Upper lobe of right lung (tissue), 1 donor: ENCODE data around the gene DMD. TPM values are rescaled to one million over a fixed set of nuclear protein-coding genes. Genes with fewer than 3 reads are reported as not detected.

Source experiments
- ATAC-seq: fragments of 200-7000 bp; cut with Tn5 transposase; one replicate; pipeline ENCODE4 v1.9.1; 2020; ENCODE audit warnings: mild to moderate bottlenecking, moderate library complexity
- DNase-seq: peaks from one replicate; pipeline ENCODE4 v3.0.0-alpha.2; 2020
- H3K27ac ChIP-seq: fragments of 200-600 bp; one replicate; pipeline ENCODE4 v1.8.0; 2022
- H3K27me3 ChIP-seq: fragments of 200-600 bp; one replicate; pipeline ENCODE4 v1.8.0; 2022; ENCODE audit warnings: mild to moderate bottlenecking
- H3K36me3 ChIP-seq: fragments of 200-600 bp; one replicate; pipeline ENCODE4 v1.8.0; 2022
- H3K4me1 ChIP-seq: fragments of 200-600 bp; one replicate; pipeline ENCODE4 v1.8.0; 2022
- H3K4me3 ChIP-seq: fragments of 200-600 bp; one replicate; pipeline ENCODE4 v1.8.0; 2022; ENCODE audit warnings: mild to moderate bottlenecking
- H3K9me3 ChIP-seq: fragments of 200-600 bp; one replicate; pipeline ENCODE4 v1.8.0; 2022
- CTCF ChIP-seq: fragments of 200-600 bp; IDR thresholded peaks from one replicate; pipeline ENCODE4 v1.8.0; 2022; ENCODE audit warnings: antibody characterized with exemption
- intact Hi-C: fragments of 100-400 bp; cut with DNase I; formaldehyde crosslinking; loops from one replicate; pipeline ENCODE4 v1.11.0; 2022
- total RNA-seq: library from RNA; stranded (reverse); fragmentation: NEBNext Ultra II Directional; extraction: Animal tissue kit (Norgen Biotek cat#: 25700); gene quantifications from one replicate; pipeline ENCODE4 v1.2.1, GENCODE V29; 2021
- donor health status: DM: no; HTN: yes; CAD: no; lungs with severe emphysema.

The DMD gene
- total RNA-seq, 1 donor from 2014 or later: 24.7 TPM

- ATAC-seq (no peak), DNase-seq (no peak)
- Histone ChIP-seq H3K36me3 (no peaks in the 10 kb centered on the region), H3K27me3 (no peaks in the 10 kb centered on the region), H3K4me3 (no peak overlapping the region), H3K9me3 (no peaks in the 10 kb centered on the region), H3K4me1 (no peaks in the 10 kb centered on the region), H3K27ac (no peak overlapping the region)
- intact Hi-C loops: no loop called here
- no peak for TF ChIP-seq CTCF
Observed at GRCh38 chrX:31572360-31572759, 1639.0 kb downstream of the DMD start.

GRCh38 chrX:31570658-31571057 lies 1640.7 kb downstream of the DMD start:
- H3K27ac ChIP-seq: no peak overlapping the region
- no peak for DNase-seq
- H3K9me3 ChIP-seq: no peaks in the 10 kb centered on the region
- H3K4me3 ChIP-seq: no peak overlapping the region
- no peaks in the 10 kb centered on the region for H3K36me3 ChIP-seq
- H3K27me3 ChIP-seq: no peaks in the 10 kb centered on the region
- ATAC-seq: no peak
- H3K4me1 ChIP-seq: no peaks in the 10 kb centered on the region
- intact Hi-C loops: no loop called here
- no peak for TF ChIP-seq CTCF

GRCh38 chrX:31563792-31564191 lies 1647.6 kb downstream of the DMD start:
- ATAC-seq: no peak
- Histone ChIP-seq H3K9me3 (no peaks in the 10 kb centered on the region), H3K36me3 (no peaks in the 10 kb centered on the region), H3K27me3 (no peaks in the 10 kb centered on the region), H3K27ac (no peak overlapping the region), H3K4me3 (no peak overlapping the region), H3K4me1 (no peaks in the 10 kb centered on the region)
- intact Hi-C loops: no loop called here
- no peak for DNase-seq
- TF ChIP-seq CTCF: no peak

- no peak for TF ChIP-seq CTCF
- no peak for DNase-seq
- Histone ChIP-seq H3K27ac (no peak overlapping the region), H3K9me3 (no peaks in the 10 kb centered on the region), H3K4me1 (no peaks in the 10 kb centered on the region), H3K27me3 (no peaks in the 10 kb centered on the region), H3K36me3 (no peaks in the 10 kb centered on the region), H3K4me3 (no peak overlapping the region)
- intact Hi-C loops: no loop called here
- ATAC-seq: no peak
Observed at GRCh38 chrX:31555506-31555905, 1655.8 kb downstream of the DMD start.

GRCh38 chrX:31551913-31552312 lies 1659.4 kb downstream of the DMD start:
- DNase-seq (no peak), ATAC-seq (no peak)
- Histone ChIP-seq H3K27me3 (no peaks in the 10 kb centered on the region), H3K27ac (no peak overlapping the region), H3K9me3 (no peaks in the 10 kb centered on the region), H3K4me3 (no peak overlapping the region), H3K4me1 (no peaks in the 10 kb centered on the region), H3K36me3 (no peaks in the 10 kb centered on the region)
- no peak for TF ChIP-seq CTCF
- intact Hi-C loops: no loop called here

GRCh38 chrX:31550158-31550557 lies 1661.2 kb downstream of the DMD start:
- no peaks in the 10 kb centered on the region for H3K27me3 ChIP-seq
- TF ChIP-seq CTCF: no peak
- intact Hi-C loops: no loop called here
- DNase-seq (no peak), ATAC-seq (no peak)
- no peak overlapping the region for H3K27ac ChIP-seq
- H3K4me3 ChIP-seq: no peak overlapping the region
- no peaks in the 10 kb centered on the region for H3K9me3 ChIP-seq
- no peaks in the 10 kb centered on the region for H3K4me1 ChIP-seq
- no peaks in the 10 kb centered on the region for H3K36me3 ChIP-seq
